H1 (cell line): Measurements from ENCODE around the gene NFAM1. TPM values are rescaled to one million over a fixed set of nuclear protein-coding genes. Genes with fewer than 3 reads are reported as not detected.
A peak's percentile ranks its signal among the peaks of the same experiment; 100 is the strongest.

Experiments
- CTCF ChIA-PET: fragments of 300-600 bp; sonication (Branson Sonifier 250); formaldehyde crosslinking; loops from one replicate; lab custom pipeline; 2021; ENCODE audit not compliant: partially characterized antibody; lab: Charles Lee
- POLR2A ChIA-PET: fragments of 300-600 bp; sonication (Branson Sonifier 250); formaldehyde crosslinking; loops from one replicate; lab custom pipeline; 2021; ENCODE audit warnings: inconsistent platforms; ENCODE audit not compliant: partially characterized antibody; lab: Charles Lee
- DNase-seq, 2 experiments: peaks; one replicate each; pipeline versions ENCODE4 v3.0.0 to v3.0.0-alpha.2; 2010 to 2022; ENCODE audit warnings: low spot score in 2 of 2, low read depth in 1 of 2, mixed read lengths in 1 of 2
- FAIRE-seq: peaks from 2 replicates; lab custom pipeline; 2011; peaks lifted over from hg19 to GRCh38; lab: Jason Lieb, UNC
- H2AFZ ChIP-seq: 2 replicates; pipeline ENCODE4 v1.8.1; 2012; ENCODE audit warnings: low read length, inconsistent platforms
- H2AK5ac ChIP-seq: 2 replicates; pipeline ENCODE4 v1.6.1; 2013; ENCODE audit warnings: low read depth, low read length
- H2BK120ac ChIP-seq: replicated peaks from 2 replicates; pipeline ENCODE3; 2013; ENCODE audit warnings: low read depth, low read length, inconsistent platforms
- H2BK12ac ChIP-seq: 2 replicates; pipeline ENCODE4 v1.6.1; 2013; ENCODE audit warnings: low read depth, low read length
- H2BK15ac ChIP-seq: 2 replicates; pipeline ENCODE4 v1.6.1; 2013; ENCODE audit warnings: low read length
- H2BK20ac ChIP-seq: 2 replicates; pipeline ENCODE4 v1.6.1; 2013; ENCODE audit warnings: low read length
- H2BK5ac ChIP-seq: 2 replicates; pipeline ENCODE4 v1.6.1; 2013; ENCODE audit warnings: low read depth, low read length
- H3K14ac ChIP-seq: 2 replicates; pipeline ENCODE4 v1.6.1; 2013; ENCODE audit warnings: inconsistent platforms; ENCODE audit not compliant: insufficient read length
- H3K18ac ChIP-seq: 2 replicates; pipeline ENCODE4 v1.6.1; 2013; ENCODE audit warnings: low read length; ENCODE audit errors: extremely low read depth
- H3K23ac ChIP-seq: 2 replicates; pipeline ENCODE4 v1.6.1; 2013; ENCODE audit warnings: inconsistent platforms; ENCODE audit not compliant: insufficient read length
- H3K23me2 ChIP-seq: 2 replicates; pipeline ENCODE4 v1.6.1; 2013; ENCODE audit warnings: low read depth, low read length
- H3K27ac ChIP-seq: 2 replicates; pipeline ENCODE4 v1.6.1; 2011; ENCODE audit warnings: low read depth, low read length, inconsistent platforms
- H3K27me3 ChIP-seq, 4 experiments: replicated peaks in 1 of 4; 1 replicate in 1 of 4; 2 replicates in 3 of 4; pipeline versions ENCODE4 v1.6.1 to v1.8.1; 2011 to 2013; ENCODE audit warnings: low read length in 3 of 4, mild to moderate bottlenecking in 3 of 4, inconsistent platforms in 2 of 4, mixed read lengths in 2 of 4, moderate library complexity in 1 of 4; ENCODE audit not compliant: control insufficient read depth in 3 of 4, insufficient read depth in 3 of 4; ENCODE audit errors: extremely low read depth in 1 of 4
- H3K36me3 ChIP-seq, 4 experiments: 2 replicates each; pipeline versions ENCODE4 v1.6.1 to v1.8.1; 2011 to 2013; ENCODE audit warnings: mild to moderate bottlenecking in 4 of 4, low read length in 3 of 4, moderate library complexity in 2 of 4, control low read depth in 1 of 4, inconsistent platforms in 1 of 4; ENCODE audit not compliant: insufficient read depth in 4 of 4, control insufficient read depth in 2 of 4
- H3K4ac ChIP-seq: replicated peaks from 2 replicates; pipeline ENCODE3; 2013; ENCODE audit warnings: low read length, low read depth, mixed read lengths, inconsistent platforms; ENCODE audit not compliant: insufficient read length
- H3K4me1 ChIP-seq, 4 experiments: replicated peaks in 1 of 4; 1 replicate in 1 of 4; 2 replicates in 3 of 4; pipeline versions ENCODE4 v1.6.1 to v1.8.1; 2011 to 2013; ENCODE audit warnings: low read length in 3 of 4, inconsistent platforms in 2 of 4, mixed read lengths in 1 of 4; ENCODE audit not compliant: insufficient read depth in 4 of 4, control insufficient read depth in 3 of 4
- H3K4me2 ChIP-seq, 2 experiments: 2 replicates each; pipeline versions ENCODE4 v1.6.1 to v1.8.1; 2011 to 2013; ENCODE audit warnings: low read depth in 2 of 2, low read length in 2 of 2, control low read depth in 1 of 2, inconsistent platforms in 1 of 2, mild to moderate bottlenecking in 1 of 2; ENCODE audit not compliant: insufficient read depth in 1 of 2
- H3K4me3 ChIP-seq, 4 experiments: fragments of 200-600, 300-600 bp in 1 of 4; sonication (generic), shearing (Covaris generic), sonication (Bioruptor Twin) in 1 of 4; 2 replicates each; pipeline versions ENCODE4 v1.5.1 to v1.8.1; 2011 to 2016; ENCODE audit warnings: low read length in 4 of 4, low read depth in 3 of 4, control low read depth in 2 of 4, inconsistent platforms in 2 of 4, mild to moderate bottlenecking in 2 of 4, mixed read lengths in 1 of 4, moderate library complexity in 1 of 4; ENCODE audit not compliant: insufficient read depth in 2 of 4; ENCODE audit errors: extremely low read depth in 1 of 4
- H3K56ac ChIP-seq: replicated peaks from 2 replicates; pipeline ENCODE3; 2013; ENCODE audit warnings: low read depth, mild to moderate bottlenecking, mixed read lengths, low read length, inconsistent platforms; ENCODE audit not compliant: insufficient read length
- H3K79me1 ChIP-seq: 2 replicates; pipeline ENCODE4 v1.6.1; 2013; ENCODE audit warnings: low read depth, low read length, control low read depth
- H3K79me2 ChIP-seq, 2 experiments: 2 replicates each; pipeline versions ENCODE4 v1.6.1 to v1.8.1; 2012 to 2013; ENCODE audit warnings: low read length in 2 of 2, mild to moderate bottlenecking in 2 of 2, inconsistent platforms in 1 of 2; ENCODE audit not compliant: insufficient read depth in 2 of 2, control insufficient read depth in 1 of 2
- H3K9ac ChIP-seq, 4 experiments: replicated peaks in 1 of 4; 1 replicate in 1 of 4; 2 replicates in 3 of 4; pipeline versions ENCODE4 v1.6.1 to v1.8.1; 2011 to 2013; ENCODE audit warnings: low read depth in 3 of 4, low read length in 3 of 4, control low read depth in 2 of 4, mild to moderate bottlenecking in 2 of 4, moderate library complexity in 2 of 4, inconsistent platforms in 1 of 4; ENCODE audit errors: extremely low read depth in 1 of 4
- H3K9me3 ChIP-seq, 2 experiments: 2 replicates each; pipeline versions ENCODE4 v1.6.1 to v1.8.1; 2012 to 2013; ENCODE audit warnings: mild to moderate bottlenecking in 2 of 2, moderate library complexity in 2 of 2, control low read depth in 1 of 2, inconsistent platforms in 1 of 2, low read depth in 1 of 2, low read length in 1 of 2, mixed read lengths in 1 of 2; ENCODE audit not compliant: insufficient read depth in 2 of 2
- H4K20me1 ChIP-seq, 2 experiments: replicated peaks in 1 of 2; 2 replicates each; pipeline versions ENCODE3 to v1.8.1; 2011 to 2013; ENCODE audit warnings: inconsistent platforms in 2 of 2, low read length in 2 of 2, mild to moderate bottlenecking in 1 of 2; ENCODE audit not compliant: insufficient read depth in 2 of 2, control insufficient read depth in 1 of 2
- H4K5ac ChIP-seq: 2 replicates; pipeline ENCODE4 v1.6.1; 2013; ENCODE audit warnings: low read length, low read depth, mixed read lengths, inconsistent platforms; ENCODE audit not compliant: insufficient read length
- H4K8ac ChIP-seq: 2 replicates; pipeline ENCODE4 v1.8.0; 2013; ENCODE audit warnings: mild to moderate bottlenecking, moderate library complexity, low read length, inconsistent platforms; ENCODE audit not compliant: insufficient read depth; ENCODE audit errors: extremely low read depth
- H4K91ac ChIP-seq: replicated peaks from 2 replicates; pipeline ENCODE3; 2013; ENCODE audit warnings: low read length, mixed read lengths, inconsistent platforms; ENCODE audit not compliant: insufficient read length
- HDAC2 ChIP-seq, 2 experiments: fragments of 300-600 bp in 1 of 2; sonication (generic) in 1 of 2; IDR thresholded peaks; 2 replicates each; pipeline ENCODE4 v1.6.1; 2011 to 2012; ENCODE audit warnings: low read depth in 2 of 2, low read length in 2 of 2, mild to moderate bottlenecking in 2 of 2, moderate library complexity in 2 of 2, borderline replicate concordance in 1 of 2, inconsistent platforms in 1 of 2
- KDM1A ChIP-seq: fragments of 200-600, 300-600 bp; sonication (generic); IDR thresholded peaks from 2 replicates; pipeline ENCODE4 v1.7.1; 2016; ENCODE audit warnings: mild to moderate bottlenecking, low read length, borderline replicate concordance
- RFX5 ChIP-seq: IDR thresholded peaks from 2 replicates; pipeline ENCODE4 v1.6.1; 2011; ENCODE audit warnings: low read depth, low read length, improper control_type of control experiment, borderline replicate concordance
- WGBS, 2 experiments: shearing (Covaris generic) in 1 of 2; methylation state at CpG; one replicate each; pipeline versions ENCODE4 v1.1.6 to v1.1.7; 2013 to 2015; ENCODE audit warnings: low lambda C conversion rate in 2 of 2, mixed read lengths in 2 of 2, inconsistent platforms in 1 of 2, low coverage in 1 of 2, missing lambda C conversion rate in 1 of 2; ENCODE audit not compliant: insufficient replicate concordance in 2 of 2, insufficient coverage in 1 of 2, insufficient read length in 1 of 2; ENCODE audit errors: extremely low coverage in 1 of 2, missing lambda C conversion rate in 1 of 2; 5-methylcytosine and 5-hydroxymethylcytosine counted together
- polyA plus RNA-seq, 7 experiments: library from polyadenylated mRNA; depleted of rRNA in 3 of 7; stranded (reverse) in 5 of 7; unstranded in 2 of 7; fragments of >200 nt in 5 of 7; fragments of 200-250 nt in 2 of 7; gene quantifications; 1 replicate in 5 of 7; 2 replicates in 1 of 7; 4 replicates in 1 of 7; pipeline versions ENCODE4 v1.2.1 to v1.2.3, GENCODE V29; 2011 to 2013; ENCODE audit warnings: missing spikeins in 2 of 7, mixed read lengths in 2 of 7
- total RNA-seq: library from RNA; stranded (reverse); fragmentation: NEBNext Ultra II Directional; extraction: Animal tissue kit (Norgen Biotek cat#: 25700); gene quantifications from 2 replicates; pipeline ENCODE4 v1.2.1, GENCODE V29; 2021

NFAM1 gene
- total and polyA plus RNA-seq, 2 of the 8 experiments (the other 6 are each of a cell fraction or from before 2014, with no cell fraction given), result 0.62 to 0.73 TPM

- H2AFZ ChIP-seq, result no peak overlapping the region
- CTCF ChIA-PET, result interaction anchor here (0.7 to 4.1 kb wide), 4 partner anchors 9 to 99 kb away, joined by 3 to 23 read pairs (median 4); no protein-coding TSS in a partner anchor
- no peak overlapping the region for H3K9ac ChIP-seq
- H3K79me1 ChIP-seq, result 0 out of 2 replicates have a peak, but pooled peaks cover 2% of the 10 kb centered on the region
- H3K23ac ChIP-seq, result no peak overlapping the region
- DNase-seq (no peak), FAIRE-seq (no peak)
- no peak overlapping the region for H4K5ac ChIP-seq
- POLR2A ChIA-PET, result interaction anchor here (1.7 kb wide), 1 partner anchor 253 kb away, joined by 6 read pairs; the partner anchor contains the start of gene POLDIP3
- peaks cover 0 to 24% of the 10 kb centered on the region in 2 experiments; a peak in 2 of 4 replicates for H3K79me2 ChIP-seq
- WGBS, 2 experiments, result 90% methylated on average over 10 of the region's 10 CpGs; no CpG with 5 or more reads in 1 of the 2 experiments
- no peak overlapping the region for H3K18ac ChIP-seq
- H3K27me3 ChIP-seq, result no peaks in the 10 kb centered on the region; a peak in 2 of 7 replicates
- peak; percentile 81 for TF ChIP-seq KDM1A
- no peak for TF ChIP-seq HDAC2 (IDR thresholded peaks at IDR 0.05; ENCODE audit: borderline replicate concordance in 1 of 2, low read depth in 2 of 2, low read length in 2 of 2)
- no peak for TF ChIP-seq RFX5
- H4K8ac ChIP-seq, result no peak overlapping the region
- no peaks in the 10 kb centered on the region for H3K9me3 ChIP-seq
- H3K14ac ChIP-seq, result no peak overlapping the region
- no peak overlapping the region for H3K4me2 ChIP-seq
- H3K4me3 ChIP-seq, result no peak overlapping the region
- no peak overlapping the region for H2BK20ac ChIP-seq
- H2BK5ac ChIP-seq, result no peak overlapping the region
- no peak overlapping the region for H3K27ac ChIP-seq
- H2BK120ac ChIP-seq, result no peak overlapping the region
- no peak overlapping the region for H2BK12ac ChIP-seq
- peaks cover 0 to 6% of the 10 kb centered on the region in 2 experiments for H4K20me1 ChIP-seq
- H3K4me1 ChIP-seq, result peaks cover 12 to 25% (median 18%) of the 10 kb centered on the region in 4 experiments; a peak in 6 of 7 replicates
- no peak overlapping the region for H2BK15ac ChIP-seq
- no peak overlapping the region for H4K91ac ChIP-seq
- H2AK5ac ChIP-seq, result no peak overlapping the region
- peaks cover 0 to 4% (median 2%) of the 10 kb centered on the region in 4 experiments; a peak in 1 of 8 replicates for H3K36me3 ChIP-seq
- no peaks in the 10 kb centered on the region for H3K23me2 ChIP-seq
- H3K4ac ChIP-seq, result no peak overlapping the region
- H3K56ac ChIP-seq, result no peak overlapping the region
Observed at GRCh38 chr22:42361523-42361922, 70.7 kb downstream of the NFAM1 start.
